Tibial nerve (tissue), 4 donors: ENCODE results near the gene COL27A1.

Experiments
- CTCF ChIP-seq, 5 experiments: fragments of 200-600 bp in 3 of 5; fragments of 450-650 bp in 2 of 5; sonication (generic) in 3 of 5; IDR thresholded peaks; one replicate each; pipeline ENCODE4 v1.5.1; 2016 to 2019; ENCODE audit warnings: antibody characterized with exemption in 5 of 5, mild to moderate bottlenecking in 3 of 5, moderate library complexity in 2 of 5
- EP300 ChIP-seq, 2 donors: sonication (generic); formaldehyde crosslinking; IDR thresholded peaks; one replicate each; pipeline ENCODE4 v1.6.1; 2017; ENCODE audit warnings: antibody characterized with exemption in 2 of 2, mild to moderate bottlenecking in 1 of 2
- POLR2A ChIP-seq, 2 donors: fragments of 450-650 bp; IDR thresholded peaks; one replicate each; pipeline ENCODE4 v1.6.1; 2017; ENCODE audit warnings: antibody characterized with exemption in 2 of 2, mild to moderate bottlenecking in 2 of 2, moderate library complexity in 2 of 2

GRCh38 chr9:114112778-114113584 is 42.4 kb upstream of the COL27A1 start:
- TF ChIP-seq POLR2A (IDR thresholded peaks at IDR 0.05) (no peak), CTCF (IDR thresholded peaks at IDR 0.05) (no peak), EP300 (IDR thresholded peaks at IDR 0.05) (peak in 1 of 2 donors; percentile 73)
